WTC11 (cell line): ENCODE data around the gene NKRF. TPM values are rescaled to one million over a fixed set of nuclear protein-coding genes. Genes with fewer than 3 reads are reported as not detected.
A peak's percentile ranks its signal among the peaks of the same experiment; 100 is the strongest.

ENCODE experiments used
- ATAC-seq: fragments of 200-7000 bp; cut with Tn5 transposase; 2 replicates; pipeline ENCODE4 v1.10.0; 2021; ENCODE audit warnings: mild to moderate bottlenecking, moderate library complexity
- CTCF ChIA-PET: fragments of 300-600 bp; sonication (Branson Sonifier 250); formaldehyde crosslinking; loops from one replicate; lab custom pipeline; 2021; ENCODE audit warnings: antibody characterized with exemption; lab: Charles Lee
- POLR2A ChIA-PET: fragments of 350-600 bp; sonication (Branson Sonifier 250); formaldehyde crosslinking; loops from one replicate; lab custom pipeline; 2021; ENCODE audit warnings: antibody characterized with exemption; lab: Charles Lee
- DNase-seq: peaks from one replicate; pipeline ENCODE4 v3.0.0; 2021; ENCODE audit warnings: low spot score
- H3K27ac Mint-ChIP-seq: 2 replicates; pipeline ENCODE4 v1.8.0; 2021; ENCODE audit warnings: mixed read lengths
- H3K27me3 Mint-ChIP-seq: 2 replicates; pipeline ENCODE4 v1.8.0; 2021; ENCODE audit warnings: low read depth, mild to moderate bottlenecking, moderate library complexity, mixed read lengths
- H3K36me3 Mint-ChIP-seq: 2 replicates; pipeline ENCODE4 v1.8.0; 2021; ENCODE audit warnings: mixed read lengths
- H3K4me1 Mint-ChIP-seq: 2 replicates; pipeline ENCODE4 v1.8.0; 2022; ENCODE audit warnings: mixed read lengths
- H3K4me3 Mint-ChIP-seq: 2 replicates; pipeline ENCODE4 v1.8.0; 2021; ENCODE audit warnings: mild to moderate bottlenecking, moderate library complexity, mixed read lengths
- H3K9me3 Mint-ChIP-seq: 2 replicates; pipeline ENCODE4 v1.8.0; 2021; ENCODE audit warnings: mixed read lengths
- EMX1 ChIP-seq: fragments of 250-450 bp; sonication (Bioruptor Pico); IDR thresholded peaks from 2 replicates; pipeline ENCODE4 v1.8.0; 2021; ENCODE audit warnings: mild to moderate bottlenecking
- FOXK1 ChIP-seq: sonication (generic); formaldehyde crosslinking; IDR thresholded peaks from 2 replicates; pipeline ENCODE4 v1.8.0; 2022; ENCODE audit warnings: mild to moderate bottlenecking, moderate library complexity, missing genetic modification reagents
- GRHL2 ChIP-seq: fragments of 250-450 bp; sonication (Bioruptor Pico); IDR thresholded peaks from 2 replicates; pipeline ENCODE4 v1.8.0; 2022; ENCODE audit warnings: mild to moderate bottlenecking, moderate library complexity; ENCODE audit not compliant: insufficient replicate concordance, severe bottlenecking
- GTF2I ChIP-seq: fragments of 250-450 bp; sonication (Bioruptor Pico); conservative IDR thresholded peaks from 2 replicates; pipeline ENCODE4 v1.4.0; 2021; ENCODE audit warnings: mild to moderate bottlenecking
- HMGA2 ChIP-seq: fragments of 250-450 bp; sonication (Bioruptor Pico); IDR thresholded peaks from 2 replicates; pipeline ENCODE4 v1.4.0; 2021; ENCODE audit warnings: mild to moderate bottlenecking, moderate library complexity
- IRF1 ChIP-seq: sonication (generic); formaldehyde crosslinking; IDR thresholded peaks from 2 replicates; pipeline ENCODE4 v1.8.0; 2023; ENCODE audit warnings: missing genetic modification reagents
- JAZF1 ChIP-seq: fragments of 250-450 bp; sonication (Bioruptor Pico); IDR thresholded peaks from 2 replicates; pipeline ENCODE4 v1.9.0; 2021; ENCODE audit warnings: moderate library complexity, mild to moderate bottlenecking, inconsistent platforms
- JUN ChIP-seq: sonication (generic); formaldehyde crosslinking; IDR thresholded peaks from 2 replicates; pipeline ENCODE4 v1.8.0; 2023; ENCODE audit warnings: mild to moderate bottlenecking, missing genetic modification reagents
- MYBL2 ChIP-seq: sonication (generic); formaldehyde crosslinking; IDR thresholded peaks from 2 replicates; pipeline ENCODE4 v1.8.1; 2023; ENCODE audit warnings: mild to moderate bottlenecking, moderate library complexity, missing genetic modification reagents
- NFE2L1 ChIP-seq: sonication (generic); formaldehyde crosslinking; IDR thresholded peaks from 2 replicates; pipeline ENCODE4 v1.8.1; 2023; ENCODE audit warnings: missing genetic modification reagents
- NR3C1 ChIP-seq: sonication (generic); formaldehyde crosslinking; conservative IDR thresholded peaks from 2 replicates; pipeline ENCODE4 v1.8.1; 2023; ENCODE audit warnings: low read depth, mild to moderate bottlenecking, missing genetic modification reagents
- PRRX2 ChIP-seq: fragments of 250-450 bp; sonication (Bioruptor Pico); IDR thresholded peaks from 2 replicates; pipeline ENCODE4 v1.8.0; 2021; ENCODE audit warnings: mild to moderate bottlenecking
- RELA ChIP-seq: sonication (generic); formaldehyde crosslinking; IDR thresholded peaks from 2 replicates; pipeline ENCODE4 v1.8.1; 2022; ENCODE audit warnings: missing genetic modification reagents, mild to moderate bottlenecking, borderline replicate concordance
- SMAD4 ChIP-seq: sonication (generic); formaldehyde crosslinking; IDR thresholded peaks from 2 replicates; pipeline ENCODE4 v1.8.0; 2022; ENCODE audit warnings: mild to moderate bottlenecking, missing genetic modification reagents
- SOX15 ChIP-seq: fragments of 250-450 bp; sonication (Bioruptor Pico); IDR thresholded peaks from 2 replicates; pipeline ENCODE4 v1.9.0; 2021; ENCODE audit warnings: mild to moderate bottlenecking
- USF1 ChIP-seq: sonication (generic); formaldehyde crosslinking; IDR thresholded peaks from 2 replicates; pipeline ENCODE4 v1.8.0; 2022; ENCODE audit warnings: mild to moderate bottlenecking, missing genetic modification reagents
- ZBTB21 ChIP-seq: sonication (generic); formaldehyde crosslinking; IDR thresholded peaks from 2 replicates; pipeline ENCODE4 v1.8.1; 2023; ENCODE audit warnings: mild to moderate bottlenecking, missing genetic modification reagents, borderline replicate concordance
- total RNA-seq: library from RNA; stranded (reverse); gene quantifications from 3 replicates; pipeline ENCODE4 v1.2.3, GENCODE V29; 2021
- TF ChIP-seq, protein P1 (sequence below): sonication (generic); formaldehyde crosslinking; IDR thresholded peaks from 2 replicates; pipeline ENCODE4 v1.8.1; 2022; ENCODE audit warnings: low read depth, mild to moderate bottlenecking, moderate library complexity, missing genetic modification reagents, borderline replicate concordance
- TF ChIP-seq, protein P2 (sequence below): sonication (generic); formaldehyde crosslinking; IDR thresholded peaks from 2 replicates; pipeline ENCODE4 v1.8.1; 2022; ENCODE audit warnings: missing genetic modification reagents, borderline replicate concordance
- TF ChIP-seq, protein P3 (sequence below): sonication (generic); formaldehyde crosslinking; IDR thresholded peaks from 2 replicates; pipeline ENCODE4 v1.8.0; 2023; ENCODE audit warnings: mild to moderate bottlenecking, missing genetic modification reagents
- TF ChIP-seq, protein P4 (sequence below): sonication (generic); formaldehyde crosslinking; IDR thresholded peaks from 2 replicates; pipeline ENCODE4 v1.8.1; 2023; ENCODE audit warnings: mild to moderate bottlenecking, missing genetic modification reagents
- TF ChIP-seq, protein P5 (sequence below): sonication (generic); formaldehyde crosslinking; IDR thresholded peaks from 2 replicates; pipeline ENCODE4 v1.8.1; 2023; ENCODE audit warnings: mild to moderate bottlenecking, missing genetic modification reagents

Gene NKRF
- total RNA-seq, 1 experiment from 2014 or later: 15.0 TPM

DNA sequence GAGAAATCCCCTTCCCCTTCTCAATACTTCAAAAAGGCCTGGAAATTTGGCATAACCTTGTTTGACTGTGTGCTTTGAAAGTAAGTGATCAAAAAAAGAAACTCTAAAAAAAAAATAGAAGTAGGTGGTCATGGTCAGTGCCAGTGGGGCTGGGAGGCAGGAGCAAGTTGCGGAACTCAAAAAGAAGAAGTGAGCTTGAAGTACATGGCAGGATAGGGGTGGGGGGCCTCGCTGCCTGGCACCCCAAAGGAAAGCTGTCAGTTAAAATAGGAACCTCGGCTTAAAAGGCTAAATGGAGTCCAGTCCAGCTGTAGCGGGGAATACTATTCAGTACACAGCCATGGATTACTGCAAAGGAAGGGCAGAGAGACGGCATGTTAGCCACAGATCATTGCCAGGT is 12.2 kb upstream of the NKRF start:
- no peaks in the 10 kb centered on the region for H3K9me3 Mint-ChIP-seq
- ChIA-PET POLR2A (interaction anchor here (0.6 kb wide), 1 partner anchor 15 kb away, joined by 3 read pairs; no protein-coding TSS in a partner anchor), CTCF (interaction anchor here (1.5 to 2.4 kb wide), 2 partner anchors 9 to 140 kb away, joined by 4 to 10 read pairs; partner anchors contain the start of gene SOWAHD)

GRCh38 chrX:119617517-119618164 is 11.4 kb upstream of the NKRF start:
- H3K27ac Mint-ChIP-seq: peak overlapping the region; percentile 63
- no peaks in the 10 kb centered on the region for H3K36me3 Mint-ChIP-seq
- H3K27me3 Mint-ChIP-seq: no peaks in the 10 kb centered on the region; the same call in 1 of the 2 replicates
- DNase-seq: peak; percentile 12
- H3K4me1 Mint-ChIP-seq: peaks cover 49% of the 10 kb centered on the region
- CTCF ChIA-PET: interaction anchor here (0.6 to 2.4 kb wide), 5 partner anchors 8 to 235 kb away, joined by 3 to 10 read pairs (median 4); partner anchors contain the start of gene SOWAHD
- no peaks in the 10 kb centered on the region for H3K9me3 Mint-ChIP-seq
- TF ChIP-seq FOXK1 (no peak), JAZF1 (CRISPR knock-in tag) (no peak), NR3C1 (CRISPR knock-in tag) (no peak), RELA (CRISPR knock-in tag) (no peak), JUN (CRISPR knock-in tag) (no peak), SOX15 (CRISPR knock-in tag) (no peak), NFE2L1 (no peak), MYBL2 (CRISPR knock-in tag) (no peak), ZBTB21 (no peak), SMAD4 (no peak), GTF2I (CRISPR knock-in tag) (no peak), EMX1 (CRISPR knock-in tag) (no peak), IRF1 (no peak), USF1 (CRISPR knock-in tag) (no peak), GRHL2 (CRISPR knock-in tag) (no peak)
- TF ChIP-seq, protein P1, sequence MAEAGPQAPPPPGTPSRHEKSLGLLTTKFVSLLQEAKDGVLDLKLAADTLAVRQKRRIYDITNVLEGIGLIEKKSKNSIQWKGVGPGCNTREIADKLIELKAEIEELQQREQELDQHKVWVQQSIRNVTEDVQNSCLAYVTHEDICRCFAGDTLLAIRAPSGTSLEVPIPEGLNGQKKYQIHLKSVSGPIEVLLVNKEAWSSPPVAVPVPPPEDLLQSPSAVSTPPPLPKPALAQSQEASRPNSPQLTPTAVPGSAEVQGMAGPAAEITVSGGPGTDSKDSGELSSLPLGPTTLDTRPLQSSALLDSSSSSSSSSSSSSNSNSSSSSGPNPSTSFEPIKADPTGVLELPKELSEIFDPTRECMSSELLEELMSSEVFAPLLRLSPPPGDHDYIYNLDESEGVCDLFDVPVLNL (CRISPR knock-in tag): no peak
- TF ChIP-seq, protein P2, sequence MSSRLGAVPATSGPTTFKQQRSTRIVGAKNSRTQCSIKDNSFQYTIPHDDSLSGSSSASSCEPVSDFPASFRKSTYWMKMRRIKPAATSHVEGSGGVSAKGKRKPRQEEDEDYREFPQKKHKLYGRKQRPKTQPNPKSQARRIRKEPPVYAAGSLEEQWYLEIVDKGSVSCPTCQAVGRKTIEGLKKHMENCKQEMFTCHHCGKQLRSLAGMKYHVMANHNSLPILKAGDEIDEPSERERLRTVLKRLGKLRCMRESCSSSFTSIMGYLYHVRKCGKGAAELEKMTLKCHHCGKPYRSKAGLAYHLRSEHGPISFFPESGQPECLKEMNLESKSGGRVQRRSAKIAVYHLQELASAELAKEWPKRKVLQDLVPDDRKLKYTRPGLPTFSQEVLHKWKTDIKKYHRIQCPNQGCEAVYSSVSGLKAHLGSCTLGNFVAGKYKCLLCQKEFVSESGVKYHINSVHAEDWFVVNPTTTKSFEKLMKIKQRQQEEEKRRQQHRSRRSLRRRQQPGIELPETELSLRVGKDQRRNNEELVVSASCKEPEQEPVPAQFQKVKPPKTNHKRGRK (CRISPR knock-in tag): no peak
- TF ChIP-seq, protein P3, sequence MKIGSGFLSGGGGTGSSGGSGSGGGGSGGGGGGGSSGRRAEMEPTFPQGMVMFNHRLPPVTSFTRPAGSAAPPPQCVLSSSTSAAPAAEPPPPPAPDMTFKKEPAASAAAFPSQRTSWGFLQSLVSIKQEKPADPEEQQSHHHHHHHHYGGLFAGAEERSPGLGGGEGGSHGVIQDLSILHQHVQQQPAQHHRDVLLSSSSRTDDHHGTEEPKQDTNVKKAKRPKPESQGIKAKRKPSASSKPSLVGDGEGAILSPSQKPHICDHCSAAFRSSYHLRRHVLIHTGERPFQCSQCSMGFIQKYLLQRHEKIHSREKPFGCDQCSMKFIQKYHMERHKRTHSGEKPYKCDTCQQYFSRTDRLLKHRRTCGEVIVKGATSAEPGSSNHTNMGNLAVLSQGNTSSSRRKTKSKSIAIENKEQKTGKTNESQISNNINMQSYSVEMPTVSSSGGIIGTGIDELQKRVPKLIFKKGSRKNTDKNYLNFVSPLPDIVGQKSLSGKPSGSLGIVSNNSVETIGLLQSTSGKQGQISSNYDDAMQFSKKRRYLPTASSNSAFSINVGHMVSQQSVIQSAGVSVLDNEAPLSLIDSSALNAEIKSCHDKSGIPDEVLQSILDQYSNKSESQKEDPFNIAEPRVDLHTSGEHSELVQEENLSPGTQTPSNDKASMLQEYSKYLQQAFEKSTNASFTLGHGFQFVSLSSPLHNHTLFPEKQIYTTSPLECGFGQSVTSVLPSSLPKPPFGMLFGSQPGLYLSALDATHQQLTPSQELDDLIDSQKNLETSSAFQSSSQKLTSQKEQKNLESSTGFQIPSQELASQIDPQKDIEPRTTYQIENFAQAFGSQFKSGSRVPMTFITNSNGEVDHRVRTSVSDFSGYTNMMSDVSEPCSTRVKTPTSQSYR: no peak
- TF ChIP-seq, protein P4, sequence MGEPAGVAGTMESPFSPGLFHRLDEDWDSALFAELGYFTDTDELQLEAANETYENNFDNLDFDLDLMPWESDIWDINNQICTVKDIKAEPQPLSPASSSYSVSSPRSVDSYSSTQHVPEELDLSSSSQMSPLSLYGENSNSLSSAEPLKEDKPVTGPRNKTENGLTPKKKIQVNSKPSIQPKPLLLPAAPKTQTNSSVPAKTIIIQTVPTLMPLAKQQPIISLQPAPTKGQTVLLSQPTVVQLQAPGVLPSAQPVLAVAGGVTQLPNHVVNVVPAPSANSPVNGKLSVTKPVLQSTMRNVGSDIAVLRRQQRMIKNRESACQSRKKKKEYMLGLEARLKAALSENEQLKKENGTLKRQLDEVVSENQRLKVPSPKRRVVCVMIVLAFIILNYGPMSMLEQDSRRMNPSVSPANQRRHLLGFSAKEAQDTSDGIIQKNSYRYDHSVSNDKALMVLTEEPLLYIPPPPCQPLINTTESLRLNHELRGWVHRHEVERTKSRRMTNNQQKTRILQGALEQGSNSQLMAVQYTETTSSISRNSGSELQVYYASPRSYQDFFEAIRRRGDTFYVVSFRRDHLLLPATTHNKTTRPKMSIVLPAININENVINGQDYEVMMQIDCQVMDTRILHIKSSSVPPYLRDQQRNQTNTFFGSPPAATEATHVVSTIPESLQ (CRISPR knock-in tag): no peak
- TF ChIP-seq, protein P5, sequence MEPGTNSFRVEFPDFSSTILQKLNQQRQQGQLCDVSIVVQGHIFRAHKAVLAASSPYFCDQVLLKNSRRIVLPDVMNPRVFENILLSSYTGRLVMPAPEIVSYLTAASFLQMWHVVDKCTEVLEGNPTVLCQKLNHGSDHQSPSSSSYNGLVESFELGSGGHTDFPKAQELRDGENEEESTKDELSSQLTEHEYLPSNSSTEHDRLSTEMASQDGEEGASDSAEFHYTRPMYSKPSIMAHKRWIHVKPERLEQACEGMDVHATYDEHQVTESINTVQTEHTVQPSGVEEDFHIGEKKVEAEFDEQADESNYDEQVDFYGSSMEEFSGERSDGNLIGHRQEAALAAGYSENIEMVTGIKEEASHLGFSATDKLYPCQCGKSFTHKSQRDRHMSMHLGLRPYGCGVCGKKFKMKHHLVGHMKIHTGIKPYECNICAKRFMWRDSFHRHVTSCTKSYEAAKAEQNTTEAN (CRISPR knock-in tag): no peak
- TF ChIP-seq, all 79 proteins: peak for 0
- POLR2A ChIA-PET: interaction anchor here (0.6 to 1.1 kb wide), 2 partner anchors 15 to 76 kb away, joined by 3 to 4 read pairs; partner anchors contain the start of gene SEPTIN6
- peak; percentile 62 for ATAC-seq
- peak overlapping the region; percentile 10; the same call in 1 of the 2 replicates for H3K4me3 Mint-ChIP-seq

More for the DNA sequence above, 12.2 kb upstream of the NKRF start:
- no peak for DNase-seq
- H3K36me3 Mint-ChIP-seq: no peaks in the 10 kb centered on the region
- no peaks in the 10 kb centered on the region; the same call in 1 of the 2 replicates for H3K27me3 Mint-ChIP-seq
- no peak for ATAC-seq
- TF ChIP-seq NR3C1 (CRISPR knock-in tag): no peak
- no peak for TF ChIP-seq HMGA2 (CRISPR knock-in tag)
- TF ChIP-seq PRRX2 (CRISPR knock-in tag): no peak
- H3K4me3 Mint-ChIP-seq: no peak overlapping the region
- H3K27ac Mint-ChIP-seq: peak overlapping the region; percentile 63
- H3K4me1 Mint-ChIP-seq: peaks cover 49% of the 10 kb centered on the region
